ENCODE data around the gene CHAT.

Gene CHAT

DNA sequence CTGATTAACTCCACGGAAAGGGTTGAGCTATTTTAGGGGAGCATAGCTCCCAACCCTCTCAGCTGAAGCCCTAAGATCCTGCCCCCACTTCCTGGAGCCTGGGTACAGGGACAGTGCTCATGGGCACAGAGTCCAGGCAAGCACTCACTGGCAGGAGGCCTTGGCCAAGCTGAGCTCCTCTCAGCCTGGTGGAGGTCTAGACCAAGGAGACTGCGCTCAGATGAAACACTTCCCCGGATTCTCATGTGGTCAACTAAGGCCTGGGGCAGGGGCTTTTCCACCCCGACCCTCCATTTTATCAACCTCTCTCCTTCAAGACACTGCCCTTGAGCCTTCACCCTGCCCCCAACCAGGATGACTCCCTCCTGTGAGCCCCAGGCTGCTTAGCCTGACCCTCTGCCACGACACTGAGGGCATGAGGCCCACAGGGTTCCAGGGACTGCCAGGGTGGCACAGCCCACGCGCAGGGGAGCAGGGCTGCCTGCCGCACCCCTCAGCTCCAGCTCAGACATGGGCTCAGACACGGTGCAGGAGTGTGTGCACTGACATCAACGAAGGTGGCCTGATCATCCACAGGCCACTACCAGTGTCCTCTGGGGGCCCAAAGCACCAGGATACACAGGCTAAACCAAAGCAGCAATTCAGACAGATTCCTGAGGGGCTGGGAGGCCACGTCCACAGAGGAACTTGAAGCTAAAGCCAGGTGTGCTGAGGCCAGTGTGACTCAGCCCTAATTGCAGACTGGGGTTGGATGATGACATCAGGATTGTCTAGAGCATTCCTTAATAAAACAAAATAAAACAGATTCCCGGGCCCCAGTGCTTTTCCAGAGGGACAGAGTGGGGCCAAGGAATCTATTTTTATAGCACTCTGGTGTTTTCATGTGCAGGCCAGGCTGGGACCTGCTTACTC is 18.8 kb downstream of the CHAT start:
- DNase-seq: peak; percentile 90

DNA sequence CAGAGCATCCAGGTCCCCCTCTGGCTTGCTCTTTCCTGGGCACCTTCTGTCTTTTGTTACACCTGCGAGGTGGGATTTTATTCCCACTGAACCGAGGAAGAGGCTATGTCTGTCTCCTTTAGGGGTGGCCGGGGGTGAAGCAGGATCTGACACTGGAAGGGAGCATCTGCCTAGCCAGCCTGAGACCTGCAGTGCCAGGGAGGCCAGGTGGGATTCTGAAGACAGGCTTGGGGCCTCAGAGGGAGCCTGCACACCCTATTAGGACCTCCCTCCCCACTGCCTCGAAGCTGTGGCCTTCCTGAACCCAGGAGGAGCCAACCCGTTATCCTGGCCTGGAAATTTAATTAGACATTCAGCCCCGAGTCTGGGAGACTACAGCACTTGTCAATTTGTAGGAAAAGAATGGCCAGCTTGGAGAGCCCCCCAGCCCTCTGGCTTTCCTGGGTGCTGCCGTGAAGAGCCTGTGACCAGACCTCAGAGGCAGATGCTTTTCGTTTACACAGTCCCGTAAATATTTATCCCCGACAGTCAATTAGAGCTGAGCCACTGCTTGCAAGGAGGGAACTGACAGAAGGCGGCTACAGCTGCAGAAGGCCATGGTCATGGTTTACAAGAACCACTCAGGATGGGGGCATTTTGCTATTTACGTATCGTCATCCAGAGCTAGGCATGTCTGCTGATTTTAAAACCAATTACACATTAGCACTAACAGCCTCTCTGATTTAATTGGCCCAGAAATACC is 19.7 kb downstream of the CHAT start:
- peak; percentile 58 for DNase-seq

DNA sequence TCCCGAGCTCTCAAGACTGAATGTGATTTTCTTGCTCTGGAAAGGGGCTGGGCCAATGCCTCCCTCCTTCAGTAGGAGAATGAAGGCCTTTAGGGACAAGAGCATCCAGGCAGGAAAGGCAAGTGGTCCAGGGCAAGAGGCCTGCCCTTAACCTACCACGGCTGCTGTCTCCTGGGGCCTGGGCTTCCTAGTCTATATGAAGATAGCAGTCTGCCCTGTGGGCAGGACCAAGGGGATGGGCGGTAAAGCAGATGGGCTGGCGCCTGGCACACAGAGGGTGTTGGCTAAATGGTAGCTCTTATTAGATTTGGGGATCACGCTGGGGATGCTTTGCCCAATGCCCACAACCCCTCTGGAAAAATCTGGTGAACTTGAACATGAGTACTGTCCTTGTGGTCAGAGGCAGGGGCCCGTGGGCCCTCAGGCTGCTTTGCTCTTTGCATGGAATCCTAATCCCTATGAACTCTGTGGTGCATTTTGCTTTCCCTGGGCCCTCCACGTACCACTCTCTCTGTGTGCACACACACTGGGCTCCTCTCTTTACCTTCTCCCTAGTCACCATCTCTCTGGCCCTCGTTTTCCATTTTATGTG is 20.3 kb downstream of the CHAT start:
- DNase-seq: peak; percentile 52

DNA sequence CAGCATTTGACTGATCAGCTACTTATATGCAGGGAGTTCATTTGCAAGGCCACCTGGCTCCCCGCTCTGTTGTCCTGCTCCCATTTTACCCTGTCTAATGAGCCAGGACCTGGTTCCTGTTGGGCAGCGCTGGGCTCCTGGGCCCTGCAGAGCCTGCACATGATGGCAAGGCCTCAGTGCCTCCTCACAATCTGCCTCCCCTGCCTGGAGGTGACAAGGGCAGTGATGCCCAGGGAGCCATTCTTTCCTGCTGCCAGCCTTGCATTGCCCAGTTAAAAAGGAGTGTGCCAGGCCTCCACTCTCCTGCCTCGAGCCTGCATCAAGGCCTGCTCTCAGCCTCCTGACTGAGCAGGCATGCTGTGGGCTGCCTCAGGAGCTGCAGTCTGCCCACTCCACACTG is 28.5 kb downstream of the CHAT start:
- peak; percentile 25 for DNase-seq

DNA sequence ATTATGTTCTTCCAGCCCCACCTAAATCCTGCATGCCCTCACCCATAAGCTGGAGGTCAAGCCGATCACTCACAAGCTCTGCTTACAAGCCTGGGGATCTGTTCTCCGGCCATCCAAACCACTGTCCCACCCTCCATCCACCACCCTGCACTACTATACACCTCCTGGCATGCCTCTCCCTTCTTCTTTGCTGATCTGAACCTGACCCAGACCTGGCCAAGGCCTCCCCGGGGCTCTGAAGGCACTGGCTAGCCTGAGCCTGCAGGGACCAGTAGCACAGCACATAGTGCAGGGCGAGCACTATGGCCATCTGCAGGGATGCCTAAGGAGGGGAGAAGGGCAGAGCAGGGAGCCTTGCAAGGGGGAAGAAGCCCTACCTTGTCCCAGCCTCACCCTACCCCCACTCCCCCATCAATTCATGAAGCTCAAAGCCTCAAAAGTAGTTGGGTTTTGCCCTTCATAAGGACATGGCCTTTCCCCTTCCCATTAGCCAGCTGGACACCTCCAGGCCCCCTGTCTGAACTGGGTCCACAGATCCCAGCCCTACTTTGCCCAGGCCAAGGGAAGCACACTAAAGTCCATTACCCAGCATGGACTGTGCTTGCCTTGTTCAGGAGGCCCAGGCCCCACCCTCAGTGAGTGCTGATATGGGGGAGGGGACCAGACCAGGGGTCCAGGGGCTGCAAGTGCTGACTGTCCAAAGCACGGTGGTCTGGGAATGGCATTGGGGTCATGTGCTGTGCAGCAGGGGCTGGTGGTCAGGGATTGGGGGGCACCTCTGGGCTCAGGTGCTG is 29.6 kb downstream of the CHAT start:
- peak; percentile 39 for DNase-seq

DNA sequence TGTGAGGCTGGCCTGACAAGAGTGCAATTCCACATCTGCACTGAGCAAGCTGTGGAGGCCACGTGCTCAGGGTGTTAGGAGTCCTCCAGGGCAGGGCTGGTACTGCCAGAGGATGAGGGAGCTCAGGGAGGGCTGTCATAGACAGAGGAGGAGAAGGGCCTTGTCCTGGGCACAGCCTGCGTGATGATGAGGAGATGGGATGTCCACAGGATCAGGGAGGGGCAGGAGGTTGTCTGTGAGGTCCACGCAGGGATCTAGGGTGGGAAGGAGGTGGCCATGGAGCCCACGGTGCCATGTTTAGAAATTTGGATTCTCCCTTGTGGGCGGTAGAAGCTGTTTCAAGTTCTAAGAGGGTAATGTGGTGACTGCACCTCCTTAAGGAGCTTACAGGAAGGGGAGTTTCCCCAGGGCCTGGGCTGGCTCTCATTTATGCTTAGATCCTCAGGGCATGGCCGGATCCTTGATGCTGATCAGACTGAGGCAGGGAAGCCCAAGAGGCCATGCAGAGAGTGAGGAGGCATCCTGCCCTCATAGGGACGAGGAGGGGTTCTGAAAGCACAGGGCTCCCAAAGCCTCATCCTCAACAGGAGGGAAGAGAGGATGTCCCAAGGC is 30.3 kb downstream of the CHAT start:
- peak; percentile 36 for DNase-seq

DNA sequence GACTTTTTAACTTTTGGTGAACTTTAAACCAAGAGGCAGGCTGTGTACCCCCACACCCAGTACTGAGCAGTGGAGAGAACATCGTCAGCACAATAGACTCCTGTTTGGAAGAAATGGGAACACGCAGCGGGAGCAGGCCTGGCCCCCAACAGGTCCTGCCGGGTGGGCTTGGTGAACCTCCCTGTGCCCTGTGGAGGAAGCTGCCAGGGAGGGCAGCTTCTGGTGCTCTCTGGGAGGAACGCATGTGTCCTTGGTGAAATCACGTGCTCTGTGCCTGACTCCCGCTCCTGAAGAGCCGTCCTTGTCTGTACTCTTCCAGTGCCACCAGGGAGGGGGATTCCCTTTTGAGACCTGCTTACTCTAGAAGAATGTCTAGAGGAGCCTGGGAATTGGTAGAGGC is 31.6 kb downstream of the CHAT start:
- peak; percentile 38 for DNase-seq

DNA sequence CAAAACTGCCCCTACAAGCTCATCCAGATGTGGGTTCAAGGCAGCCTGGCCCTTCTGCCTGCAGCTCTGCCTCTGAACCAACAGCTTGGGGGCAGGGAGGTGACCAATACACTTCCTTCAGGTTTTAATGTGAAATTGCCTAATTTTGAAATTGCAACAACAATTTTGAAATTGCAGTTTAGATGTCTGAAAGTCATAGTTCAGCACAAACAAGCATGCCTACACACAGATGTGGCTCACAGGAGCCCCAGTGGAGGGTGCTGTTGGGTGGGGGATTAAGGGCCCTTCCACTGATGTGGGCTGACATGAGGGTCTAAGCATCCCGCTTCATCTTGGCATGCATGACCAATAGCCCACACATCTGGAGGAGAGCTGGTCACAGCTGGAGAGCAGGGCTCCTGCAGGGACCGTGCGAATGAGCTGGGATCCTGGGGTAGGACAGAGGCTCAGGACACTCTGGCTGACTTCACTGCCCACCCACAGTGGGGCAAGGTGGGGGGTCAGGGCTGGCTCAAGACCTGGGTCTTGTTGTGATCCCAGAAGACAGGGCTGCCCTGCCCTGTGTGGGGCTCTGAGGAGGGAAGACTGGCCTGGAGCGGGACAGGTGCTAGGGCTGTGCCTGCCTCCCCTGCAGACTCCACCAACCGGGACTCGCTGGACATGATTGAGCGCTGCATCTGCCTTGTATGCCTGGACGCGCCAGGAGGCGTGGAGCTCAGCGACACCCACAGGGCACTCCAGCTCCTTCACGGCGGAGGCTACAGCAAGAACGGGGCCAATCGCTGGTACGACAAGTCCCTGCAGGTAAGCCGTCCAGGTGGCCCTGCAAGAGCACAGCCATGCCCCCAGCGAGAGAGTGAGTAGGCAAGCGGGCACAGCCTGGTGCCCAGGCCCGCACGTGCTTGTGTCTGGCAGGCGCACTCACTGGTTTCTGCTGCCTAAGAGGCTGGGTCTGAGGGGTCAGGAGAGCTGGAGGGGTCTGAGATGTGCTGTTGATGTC is 32.3 kb downstream of the CHAT start:
- peak; percentile 43 for DNase-seq

DNA sequence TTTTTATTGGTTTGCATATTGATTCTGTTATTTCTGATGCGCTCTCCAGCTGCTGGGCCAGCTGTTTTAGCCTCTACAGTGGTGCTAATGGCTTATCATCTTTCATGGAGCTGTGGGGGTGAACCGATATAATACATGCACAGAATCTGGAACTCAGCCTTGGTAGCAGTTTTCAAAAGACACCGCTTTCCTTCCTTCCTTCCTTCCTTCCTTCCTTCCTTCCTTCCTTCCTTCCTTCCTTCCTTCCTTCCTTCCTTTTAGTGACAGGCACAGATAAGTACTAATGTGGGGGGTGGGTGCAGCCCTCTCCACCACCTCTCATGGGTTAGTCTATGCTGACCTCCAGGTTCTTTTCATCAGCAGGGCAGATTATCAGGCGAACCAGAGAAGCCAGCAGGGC is 33.7 kb downstream of the CHAT start:
- no peak for DNase-seq

DNA sequence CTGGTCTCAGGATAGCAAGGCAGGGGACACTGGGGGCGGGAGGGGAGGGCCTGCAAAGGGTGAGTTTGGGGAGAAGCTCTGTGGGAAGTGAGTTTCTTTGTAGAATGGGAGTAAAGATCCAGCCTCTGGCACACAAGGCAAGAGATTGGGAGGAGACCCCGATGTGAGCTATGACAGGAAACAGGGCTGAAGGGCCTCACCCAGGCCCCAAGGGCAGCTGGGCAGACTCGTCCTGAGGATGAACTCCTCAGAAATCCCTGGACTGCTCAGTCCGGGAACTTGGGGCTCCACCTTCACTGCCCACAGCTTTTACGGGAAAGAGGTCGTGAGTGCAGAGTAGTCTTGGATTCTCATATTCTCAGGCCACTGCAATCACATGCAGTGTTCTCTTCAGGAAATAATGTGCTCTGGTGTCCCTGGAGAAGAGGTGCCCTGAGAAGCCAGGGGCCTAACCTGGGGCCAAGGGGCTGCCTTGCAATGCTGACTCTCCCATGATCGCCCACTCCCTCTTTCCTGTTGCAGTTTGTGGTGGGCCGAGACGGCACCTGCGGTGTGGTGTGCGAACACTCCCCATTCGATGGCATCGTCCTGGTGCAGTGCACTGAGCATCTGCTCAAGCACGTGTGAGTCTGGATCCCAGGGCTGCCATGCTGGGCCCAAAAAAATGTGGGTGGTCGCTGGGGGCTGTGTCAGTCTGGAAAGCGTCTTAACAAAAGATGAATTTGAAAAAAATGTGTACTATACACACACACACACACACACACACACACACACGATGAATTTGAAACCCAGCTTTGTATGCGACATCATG is 34.4 kb downstream of the CHAT start:
- peak; percentile 29 for DNase-seq

DNA sequence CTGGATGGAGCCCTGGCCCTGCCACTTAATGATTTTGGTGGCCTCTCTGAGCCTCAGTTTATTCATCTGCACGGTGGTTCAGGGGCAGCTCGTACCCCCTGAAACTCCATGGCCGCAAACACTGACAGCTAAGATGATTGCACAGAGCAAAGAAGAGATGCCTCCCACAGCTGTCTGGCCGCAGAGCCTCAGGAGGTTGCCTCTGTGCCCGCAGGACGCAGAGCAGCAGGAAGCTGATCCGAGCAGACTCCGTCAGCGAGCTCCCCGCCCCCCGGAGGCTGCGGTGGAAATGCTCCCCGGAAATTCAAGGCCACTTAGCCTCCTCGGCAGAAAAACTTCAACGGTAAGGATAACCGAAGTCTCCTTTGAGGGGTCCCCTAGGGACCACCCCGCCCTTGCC is 35.5 kb downstream of the CHAT start:
- peak; percentile 57 for DNase-seq

DNA sequence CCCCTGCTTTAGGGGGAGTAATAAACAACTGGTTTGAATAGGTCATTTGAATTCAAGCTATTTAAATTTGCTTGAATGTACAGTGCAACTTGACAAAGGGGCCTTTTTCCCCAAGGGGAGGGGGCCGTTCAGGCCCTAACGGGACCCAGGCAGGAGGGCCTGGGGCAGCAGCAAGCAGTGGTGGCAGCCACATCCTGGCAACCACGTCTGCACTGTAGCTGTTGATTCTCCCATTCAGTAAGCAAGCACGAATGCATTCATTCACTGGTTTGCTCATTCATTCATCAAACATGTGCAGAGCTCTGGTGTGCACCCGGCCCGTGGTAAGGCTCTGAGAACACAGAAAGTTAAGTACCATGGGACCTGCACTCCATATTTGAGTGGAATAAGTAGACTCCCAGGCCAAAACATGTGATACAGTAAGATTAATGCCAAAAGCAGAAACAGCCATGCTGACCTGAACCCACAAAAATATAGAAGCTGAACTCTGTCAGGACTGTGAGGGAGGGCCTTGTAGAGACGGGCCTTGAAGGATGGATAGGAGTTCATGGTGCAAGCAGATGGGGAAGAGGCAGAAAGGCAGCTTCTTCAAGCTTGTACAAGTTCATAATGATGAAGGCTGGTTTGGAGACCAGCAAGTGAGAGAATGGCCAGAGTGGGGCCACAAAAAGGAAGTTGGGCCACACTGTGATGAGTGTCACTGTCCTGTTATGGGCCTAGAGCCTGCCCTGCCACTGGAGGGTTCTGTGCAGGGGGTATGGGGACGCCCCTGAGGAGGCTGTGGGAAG is 36.3 kb downstream of the CHAT start:
- DNase-seq: peak; percentile 35

DNA sequence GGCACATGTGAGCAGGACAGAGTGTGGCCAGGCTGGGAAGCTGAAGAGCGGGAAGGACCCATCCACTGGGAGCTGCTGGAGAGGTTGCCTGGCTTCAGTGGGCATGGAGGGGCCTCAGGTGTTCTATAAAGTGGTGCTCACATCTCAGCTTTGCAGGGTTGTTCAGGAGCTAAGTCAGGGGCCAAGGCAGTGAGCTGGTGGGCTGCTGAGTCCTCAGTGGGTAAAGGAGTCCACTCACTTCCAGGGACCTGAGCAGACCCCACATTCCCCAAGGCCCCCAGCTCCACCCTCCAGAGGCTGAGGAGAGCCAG is 36.8 kb downstream of the CHAT start:
- DNase-seq: no peak

DNA sequence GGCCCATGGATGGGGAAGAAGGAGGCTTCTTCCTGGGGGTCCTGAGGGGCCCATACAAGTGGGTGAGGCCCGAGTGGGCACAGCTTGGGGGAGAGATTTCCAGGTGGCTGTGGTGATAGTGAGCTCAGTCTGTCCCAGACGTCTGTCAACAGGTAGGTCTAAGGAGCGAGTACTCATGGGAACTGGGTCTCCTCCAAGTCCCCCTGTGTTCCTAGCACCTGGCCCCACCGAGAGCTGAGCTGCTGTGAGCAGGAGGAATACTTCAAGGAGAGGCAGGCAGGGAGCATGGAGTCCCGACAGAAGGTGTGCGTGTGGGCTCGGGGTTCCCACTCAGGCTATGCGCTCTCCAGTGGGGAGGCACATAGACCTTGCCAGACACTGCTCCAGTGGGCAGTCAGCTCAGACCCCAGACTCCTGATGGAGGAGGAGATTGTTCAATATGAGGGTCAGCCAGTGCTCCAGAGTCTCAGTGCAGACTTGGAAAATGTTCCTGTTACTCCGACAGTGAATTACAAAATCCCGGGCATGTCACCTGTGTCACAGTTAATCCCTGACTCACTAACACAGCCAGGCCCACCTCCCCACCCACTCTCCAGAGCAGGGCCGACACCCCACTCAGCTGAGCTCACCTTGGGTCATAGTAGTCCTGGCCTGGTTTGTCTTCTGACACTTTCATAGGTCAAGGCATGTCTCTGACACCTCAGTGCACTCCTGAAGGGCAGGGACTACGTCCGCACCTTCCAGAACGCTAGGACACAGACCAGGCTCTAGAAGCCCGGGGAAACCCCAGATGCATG is 37.4 kb downstream of the CHAT start:
- peak; percentile 37 for DNase-seq

DNA sequence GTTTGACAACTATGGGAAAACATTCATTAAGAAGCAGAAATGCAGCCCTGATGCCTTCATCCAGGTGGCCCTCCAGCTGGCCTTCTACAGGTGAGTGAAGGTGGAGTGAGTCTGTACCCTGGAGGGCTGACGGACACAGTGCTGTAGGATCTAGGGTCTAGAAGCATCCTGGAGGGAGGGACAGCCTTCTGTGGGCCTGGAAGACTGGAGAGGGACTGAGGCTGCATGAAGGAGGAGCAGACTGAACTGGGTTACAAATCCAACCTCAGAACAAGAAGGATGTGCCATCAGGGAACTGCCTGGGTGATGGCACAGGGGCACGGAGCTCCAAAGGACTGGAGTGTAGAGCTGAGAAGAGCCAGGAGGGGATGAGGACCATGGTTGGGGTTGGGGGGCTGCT is 38.1 kb downstream of the CHAT start:
- no peak for DNase-seq

DNA sequence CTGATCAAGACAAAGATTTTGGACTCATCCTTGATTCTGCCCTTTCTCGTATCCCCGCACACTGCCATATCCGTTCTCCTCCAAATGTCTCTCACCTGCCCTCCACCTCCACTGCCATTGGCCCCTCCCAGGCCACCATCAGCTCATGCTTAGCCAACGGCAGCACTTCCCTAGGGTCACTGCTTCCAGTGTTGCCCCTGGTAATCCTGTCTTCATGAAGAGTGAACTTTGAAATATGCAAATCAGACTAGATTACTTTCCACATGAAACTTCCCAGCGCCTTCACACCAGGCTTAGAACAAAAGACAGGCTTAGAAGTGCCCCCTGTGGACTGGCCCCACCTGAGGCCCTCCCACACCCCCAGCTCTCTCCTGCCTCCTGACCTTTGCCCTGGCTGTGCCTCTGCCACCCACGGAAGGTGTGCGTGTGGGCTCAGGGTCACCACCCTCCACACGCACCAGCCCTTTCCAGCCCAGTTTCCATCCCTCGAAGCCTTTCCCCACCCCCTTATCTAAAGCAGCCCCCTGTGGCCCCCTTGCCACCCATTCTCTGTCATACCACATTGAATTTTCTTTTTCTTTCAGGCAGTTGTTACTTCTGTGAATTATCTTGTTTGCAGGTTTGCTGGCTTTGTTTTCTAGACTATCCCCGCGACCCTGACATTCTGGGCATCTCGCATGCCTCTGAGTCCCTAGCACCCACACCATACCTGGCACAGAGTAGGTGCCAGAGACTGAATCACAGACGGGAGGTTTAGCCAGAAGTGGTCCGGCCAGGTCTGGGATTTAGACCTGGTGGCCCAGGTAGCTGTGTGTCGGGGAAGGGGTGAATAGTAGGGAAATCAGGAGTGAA is 38.8 kb downstream of the CHAT start:
- peak; percentile 29 for DNase-seq

DNA sequence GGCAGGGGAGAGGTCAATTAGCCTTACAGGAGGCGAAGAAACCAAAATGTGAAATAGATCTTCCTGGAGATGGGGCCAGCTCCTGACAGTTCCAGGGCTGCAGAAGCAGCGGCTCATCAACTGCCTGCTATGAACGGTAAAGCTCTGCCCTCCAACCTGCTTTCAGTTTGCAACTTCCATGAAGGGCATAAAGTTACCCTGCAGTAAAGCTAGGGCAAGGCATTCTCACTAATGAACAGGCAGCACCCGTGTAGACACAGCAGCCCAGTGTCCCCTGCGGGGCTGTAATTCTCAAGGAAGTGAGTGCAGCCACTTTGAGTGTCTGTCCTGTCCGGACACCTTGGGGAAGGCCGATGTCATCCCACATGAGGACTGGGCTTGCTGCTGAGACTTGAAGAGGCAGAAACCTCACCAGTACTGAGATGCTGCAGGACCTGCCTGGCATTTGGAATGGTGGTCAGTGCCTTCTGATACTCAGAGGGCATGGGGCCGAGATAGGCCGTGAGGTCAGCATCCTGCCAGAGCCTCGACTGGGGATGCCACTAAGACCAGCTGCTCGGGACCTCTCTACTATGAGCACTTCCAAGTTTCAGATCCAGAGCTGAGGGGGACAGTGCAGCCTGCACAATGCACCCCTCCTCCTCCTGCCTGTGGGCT is 39.6 kb downstream of the CHAT start:
- DNase-seq: peak; percentile 35

Data from islet precursor cell (in vitro differentiated cells).